ENCODE data around the gene DENND11. TPM values are rescaled to one million over a fixed set of nuclear protein-coding genes. Genes with fewer than 3 reads are reported as not detected.

DENND11 gene
- total RNA-seq, 1 donor from 2014 or later, result 21.1 TPM

DNA sequence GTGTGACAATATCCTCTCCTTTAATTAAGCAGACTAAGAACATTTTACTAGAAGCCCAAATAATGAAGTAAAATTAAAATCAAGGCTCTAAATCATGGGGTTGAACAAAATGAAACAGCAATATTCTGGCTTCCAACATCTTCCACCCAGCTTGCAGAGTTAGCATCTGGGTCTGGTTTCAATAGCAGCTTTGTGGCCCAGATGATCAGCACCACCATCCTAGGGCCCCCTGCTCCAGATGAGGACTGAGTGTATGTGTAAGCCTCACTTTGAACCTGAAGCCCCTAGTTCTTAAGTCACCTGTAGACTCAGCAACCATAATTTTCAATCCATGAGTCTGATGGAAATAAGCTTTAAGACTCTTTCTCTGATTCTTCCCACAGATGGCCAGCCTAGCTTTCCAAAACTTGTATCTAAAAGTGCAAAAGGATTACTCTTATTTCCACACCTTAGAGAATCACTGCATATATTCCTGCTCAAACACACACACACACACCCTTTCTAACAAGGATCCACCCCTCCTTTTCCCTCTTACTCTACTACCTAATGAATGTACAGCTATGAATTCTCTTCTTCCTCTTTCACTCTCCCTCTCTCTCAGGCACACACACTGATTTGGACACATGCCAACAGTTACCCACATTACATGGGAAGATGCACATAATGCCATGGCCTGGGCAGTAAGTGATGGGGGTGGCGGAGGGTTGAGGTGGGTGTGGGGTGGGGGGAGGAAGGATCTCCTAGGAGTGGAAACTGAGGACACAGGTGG, 3.5 kb downstream of the DENND11 start:
- Histone ChIP-seq H3K27me3 (no peaks in the 10 kb centered on the region), H3K36me3 (no peaks in the 10 kb centered on the region), H3K27ac (no peak overlapping the region), H3K9me3 (no peaks in the 10 kb centered on the region), H3K4me3 (no peak overlapping the region), H3K4me1 (peaks cover 41% of the 10 kb centered on the region)
- DNase-seq (ENCODE audit: extremely low spot score in 2 of 2), result no peak
- intact Hi-C loops (cut with DNase I), result no loop called here
- TF ChIP-seq, protein P1, sequence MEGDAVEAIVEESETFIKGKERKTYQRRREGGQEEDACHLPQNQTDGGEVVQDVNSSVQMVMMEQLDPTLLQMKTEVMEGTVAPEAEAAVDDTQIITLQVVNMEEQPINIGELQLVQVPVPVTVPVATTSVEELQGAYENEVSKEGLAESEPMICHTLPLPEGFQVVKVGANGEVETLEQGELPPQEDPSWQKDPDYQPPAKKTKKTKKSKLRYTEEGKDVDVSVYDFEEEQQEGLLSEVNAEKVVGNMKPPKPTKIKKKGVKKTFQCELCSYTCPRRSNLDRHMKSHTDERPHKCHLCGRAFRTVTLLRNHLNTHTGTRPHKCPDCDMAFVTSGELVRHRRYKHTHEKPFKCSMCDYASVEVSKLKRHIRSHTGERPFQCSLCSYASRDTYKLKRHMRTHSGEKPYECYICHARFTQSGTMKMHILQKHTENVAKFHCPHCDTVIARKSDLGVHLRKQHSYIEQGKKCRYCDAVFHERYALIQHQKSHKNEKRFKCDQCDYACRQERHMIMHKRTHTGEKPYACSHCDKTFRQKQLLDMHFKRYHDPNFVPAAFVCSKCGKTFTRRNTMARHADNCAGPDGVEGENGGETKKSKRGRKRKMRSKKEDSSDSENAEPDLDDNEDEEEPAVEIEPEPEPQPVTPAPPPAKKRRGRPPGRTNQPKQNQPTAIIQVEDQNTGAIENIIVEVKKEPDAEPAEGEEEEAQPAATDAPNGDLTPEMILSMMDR (IDR thresholded peaks at IDR 0.05), result no peak
- TF ChIP-seq POLR2A (IDR thresholded peaks at IDR 0.05), result no peak
- no peak for TF ChIP-seq POLR2AphosphoS5 (IDR thresholded peaks at IDR 0.05; ENCODE audit: insufficient read depth in 1 of 2, low read depth in 1 of 2)

DNA sequence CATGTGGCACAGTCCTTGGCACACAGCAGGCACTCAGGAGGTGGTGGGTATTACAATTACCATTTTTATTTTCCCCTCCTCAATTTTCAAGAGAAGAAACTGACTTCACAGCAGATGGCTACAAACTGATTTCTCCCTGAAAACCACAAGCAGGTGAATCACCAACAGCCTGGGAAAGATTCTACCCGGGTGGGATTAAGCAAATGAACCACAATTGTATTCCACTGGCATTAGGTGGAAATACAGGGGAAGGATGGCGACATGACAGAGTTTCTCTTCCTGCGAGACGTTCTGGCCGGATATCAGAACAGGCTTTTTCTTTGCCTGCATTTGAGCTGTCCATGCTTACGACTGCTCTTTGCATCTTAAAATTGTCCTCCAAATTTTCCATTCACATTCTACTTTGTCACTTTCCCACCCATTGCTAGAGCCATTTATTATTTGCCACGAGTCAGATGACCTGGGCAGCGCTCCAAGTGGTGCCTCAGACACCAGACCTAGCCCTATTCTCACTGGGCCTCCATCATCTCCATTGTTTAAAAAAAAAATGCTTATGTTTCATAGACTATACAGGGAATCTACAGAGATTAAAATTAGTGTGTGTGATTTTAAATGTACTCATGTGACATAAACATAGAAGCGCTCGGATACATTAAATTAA, 4.6 kb downstream of the DENND11 start:
- Histone ChIP-seq H3K9me3 (no peaks in the 10 kb centered on the region), H3K27me3 (no peaks in the 10 kb centered on the region), H3K36me3 (no peaks in the 10 kb centered on the region), H3K27ac (no peak overlapping the region), H3K4me3 (no peak overlapping the region), H3K4me1 (peaks cover 33% of the 10 kb centered on the region)
- no peak for DNase-seq (ENCODE audit: extremely low spot score in 2 of 2)
- TF ChIP-seq, protein P1 (IDR thresholded peaks at IDR 0.05), result no peak
- intact Hi-C loops (cut with DNase I), result no loop called here

DNA sequence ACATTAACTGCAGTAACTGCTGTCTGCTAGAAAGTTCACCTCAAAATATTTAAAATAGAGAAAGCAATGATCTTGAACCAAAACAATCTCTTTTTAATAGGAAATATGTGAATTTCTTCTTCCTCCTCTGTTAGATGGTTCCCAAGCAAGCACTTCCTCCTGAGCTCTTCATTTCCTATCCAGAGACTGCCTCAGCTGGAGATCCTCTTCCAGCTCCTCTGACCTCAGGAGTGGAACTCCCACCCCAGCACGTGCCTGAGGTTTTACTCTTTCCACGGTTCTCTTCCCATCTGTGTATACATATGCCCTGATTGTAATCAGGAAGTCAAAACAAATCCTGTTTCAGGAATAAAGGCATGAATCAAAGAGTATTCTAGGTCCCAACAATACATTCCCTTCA, 5.6 kb downstream of the DENND11 start:
- Histone ChIP-seq H3K9me3 (no peaks in the 10 kb centered on the region), H3K27ac (no peak overlapping the region), H3K4me3 (no peak overlapping the region), H3K4me1 (peaks cover 32% of the 10 kb centered on the region), H3K27me3 (no peaks in the 10 kb centered on the region), H3K36me3 (no peaks in the 10 kb centered on the region)
- DNase-seq (ENCODE audit: extremely low spot score in 2 of 2), result no peak
- intact Hi-C loops (cut with DNase I), result no loop called here
- TF ChIP-seq, protein P1 (IDR thresholded peaks at IDR 0.05), result no peak
- no peak for TF ChIP-seq POLR2A (IDR thresholded peaks at IDR 0.05)
- TF ChIP-seq POLR2AphosphoS5 (IDR thresholded peaks at IDR 0.05; ENCODE audit: insufficient read depth in 1 of 2, low read depth in 1 of 2), result no peak

DNA sequence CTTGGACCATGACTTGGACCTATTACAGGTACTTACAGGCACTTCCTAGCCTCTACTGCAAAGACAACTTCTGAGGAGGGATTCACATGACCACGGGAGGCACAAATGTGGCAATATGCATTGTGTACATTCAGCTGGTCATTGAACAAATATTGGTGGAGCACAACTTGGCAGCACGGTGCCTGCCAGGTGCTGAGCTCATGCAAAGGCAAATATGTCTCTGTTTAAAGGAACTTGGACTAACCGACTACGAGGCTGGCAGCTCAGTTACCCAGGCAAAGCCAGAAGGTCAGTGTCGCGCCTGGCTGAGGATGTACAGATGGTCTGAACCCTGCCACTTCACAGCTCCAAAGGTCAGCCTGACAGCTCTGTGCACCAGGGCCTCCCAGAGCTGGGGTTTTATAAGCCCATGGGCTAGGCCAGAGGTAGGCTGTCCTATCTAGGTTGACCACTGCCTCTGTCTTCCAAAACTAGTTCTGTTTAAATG, 6.1 kb downstream of the DENND11 start:
- Histone ChIP-seq H3K36me3 (no peaks in the 10 kb centered on the region), H3K27ac (no peak overlapping the region), H3K4me1 (peaks cover 28% of the 10 kb centered on the region), H3K27me3 (no peaks in the 10 kb centered on the region), H3K4me3 (no peak overlapping the region), H3K9me3 (no peaks in the 10 kb centered on the region)
- TF ChIP-seq POLR2A (IDR thresholded peaks at IDR 0.05) (no peak), POLR2AphosphoS5 (IDR thresholded peaks at IDR 0.05; ENCODE audit: insufficient read depth in 1 of 2, low read depth in 1 of 2) (no peak)
- TF ChIP-seq, protein P1 (IDR thresholded peaks at IDR 0.05), result no peak
- DNase-seq (ENCODE audit: extremely low spot score in 2 of 2), result no peak
- intact Hi-C loops (cut with DNase I), result no loop called here

DNA sequence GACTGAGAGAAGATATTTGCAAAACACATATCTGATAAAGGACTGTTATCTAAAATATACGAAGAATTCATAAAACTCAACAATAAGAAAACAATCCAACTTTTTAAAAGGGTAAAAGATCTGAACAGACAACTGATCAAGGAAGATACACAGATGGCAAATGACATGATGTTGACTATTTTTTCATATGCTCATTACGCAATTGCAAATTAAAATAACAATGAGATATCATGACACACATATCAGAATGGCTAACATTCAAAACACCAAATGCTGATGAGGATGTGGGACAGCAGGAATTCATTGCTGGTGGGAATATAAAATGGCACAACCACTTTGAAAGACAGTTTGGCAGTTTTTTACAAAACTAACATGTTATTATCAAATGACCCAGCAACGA, 8.9 kb downstream of the DENND11 start:
- H3K9me3 ChIP-seq, result no peaks in the 10 kb centered on the region
- TF ChIP-seq, protein P1 (IDR thresholded peaks at IDR 0.05), result no peak
- TF ChIP-seq POLR2AphosphoS5 (IDR thresholded peaks at IDR 0.05; ENCODE audit: insufficient read depth in 1 of 2, low read depth in 1 of 2), result no peak
- no peak for TF ChIP-seq POLR2A (IDR thresholded peaks at IDR 0.05)
- DNase-seq (ENCODE audit: extremely low spot score in 2 of 2), result no peak
- intact Hi-C loops (cut with DNase I), result loop anchor here (5.0 kb wide), 1 partner anchor 554 kb away; no protein-coding TSS in a partner anchor
- no peaks in the 10 kb centered on the region for H3K36me3 ChIP-seq
- H3K27me3 ChIP-seq, result no peaks in the 10 kb centered on the region
- H3K4me3 ChIP-seq, result no peak overlapping the region
- no peak overlapping the region for H3K27ac ChIP-seq
- peaks cover 6% of the 10 kb centered on the region for H3K4me1 ChIP-seq
